SK-N-SH treated with all-trans-retinoic acid at 6 μM for 48 hours (cell line): ENCODE data around the gene IQCN.

Experiments
- ATAC-seq: fragments of 200-7000 bp; cut with Tn5 transposase; 3 replicates; pipeline ENCODE4 v1.9.1; 2020; ENCODE audit warnings: mild to moderate bottlenecking, moderate library complexity
- ARNTL ChIP-seq: fragments of 450-650 bp; formaldehyde crosslinking; IDR thresholded peaks from 2 replicates; pipeline ENCODE4 v1.5.0; 2020; ENCODE audit warnings: low read depth, mild to moderate bottlenecking, moderate library complexity, borderline replicate concordance
- BACH2 ChIP-seq: fragments of 250-450 bp; sonication (Bioruptor Pico); IDR thresholded peaks from 2 replicates; pipeline ENCODE4 v1.9.0; 2021; ENCODE audit warnings: mild to moderate bottlenecking, borderline replicate concordance
- CSDC2 ChIP-seq: fragments of 250-450 bp; sonication (Bioruptor Pico); IDR thresholded peaks from 2 replicates; pipeline ENCODE4 v1.5.0; 2020; ENCODE audit warnings: mild to moderate bottlenecking, moderate library complexity
- CSRNP3 ChIP-seq: fragments of 250-450 bp; sonication (Bioruptor Pico); IDR thresholded peaks from 2 replicates; pipeline ENCODE4 v1.5.1; 2021; ENCODE audit warnings: mild to moderate bottlenecking, moderate library complexity
- ESRRG ChIP-seq: fragments of 250-450 bp; sonication (Bioruptor Pico); IDR thresholded peaks from 2 replicates; pipeline ENCODE4 v1.6.1; 2021; ENCODE audit warnings: mild to moderate bottlenecking
- GLIS3 ChIP-seq: fragments of 250-450 bp; sonication (Bioruptor Pico); IDR thresholded peaks from 2 replicates; pipeline ENCODE4 v1.5.0; 2020; ENCODE audit warnings: mild to moderate bottlenecking, moderate library complexity
- ISL1 ChIP-seq: fragments of 250-450 bp; sonication (Bioruptor Pico); IDR thresholded peaks from 2 replicates; pipeline ENCODE4 v2.1.2; 2022; ENCODE audit warnings: mild to moderate bottlenecking, moderate library complexity
- OSR1 ChIP-seq: fragments of 250-450 bp; sonication (Bioruptor Pico); IDR thresholded peaks from 2 replicates; pipeline ENCODE4 v1.8.0; 2022; ENCODE audit warnings: moderate library complexity, mild to moderate bottlenecking, inconsistent platforms
- PPARA ChIP-seq: fragments of 250-450 bp; sonication (Bioruptor Pico); IDR thresholded peaks from 2 replicates; pipeline ENCODE4 v1.5.0; 2020; ENCODE audit warnings: mild to moderate bottlenecking, borderline replicate concordance
- RARB ChIP-seq: fragments of 250-450 bp; sonication (Bioruptor Pico); IDR thresholded peaks from 2 replicates; pipeline ENCODE4 v1.8.0; 2021; ENCODE audit warnings: mild to moderate bottlenecking, moderate library complexity
- SNAI2 ChIP-seq: fragments of 250-450 bp; sonication (Bioruptor Pico); IDR thresholded peaks from 2 replicates; pipeline ENCODE4 v1.5.0; 2020; ENCODE audit warnings: mild to moderate bottlenecking, moderate library complexity
- TCF4 ChIP-seq: fragments of 250-450 bp; sonication (Bioruptor Pico); IDR thresholded peaks from 2 replicates; pipeline ENCODE4 v1.8.0; 2021; ENCODE audit warnings: mild to moderate bottlenecking, moderate library complexity, borderline replicate concordance
- TOX ChIP-seq: fragments of 250-450 bp; sonication (Bioruptor Pico); IDR thresholded peaks from 2 replicates; pipeline ENCODE4 v1.8.0; 2021; ENCODE audit warnings: mild to moderate bottlenecking, moderate library complexity, borderline replicate concordance
- ZC3H10 ChIP-seq: fragments of 250-450 bp; sonication (Bioruptor Pico); IDR thresholded peaks from 2 replicates; pipeline ENCODE4 v1.5.1; 2021; ENCODE audit warnings: mild to moderate bottlenecking, moderate library complexity
- ZFP30 ChIP-seq: fragments of 450-650 bp; formaldehyde crosslinking; IDR thresholded peaks from 2 replicates; pipeline ENCODE4 v1.5.0; 2022; ENCODE audit warnings: mild to moderate bottlenecking, moderate library complexity
- ZNF70 ChIP-seq: fragments of 450-650 bp; formaldehyde crosslinking; IDR thresholded peaks from 2 replicates; pipeline ENCODE4 v1.5.0; 2020; ENCODE audit warnings: mild to moderate bottlenecking, moderate library complexity
- TF ChIP-seq, protein P1 (sequence below): fragments of 250-450 bp; sonication (Bioruptor Pico); IDR thresholded peaks from 2 replicates; pipeline ENCODE4 v1.8.0; 2020; ENCODE audit warnings: mild to moderate bottlenecking, moderate library complexity, borderline replicate concordance
- TF ChIP-seq, protein P2 (sequence below): fragments of 250-450 bp; sonication (Bioruptor Pico); IDR thresholded peaks from 2 replicates; pipeline ENCODE4 v1.5.0; 2020; ENCODE audit warnings: mild to moderate bottlenecking, moderate library complexity
- TF ChIP-seq, protein P3 (sequence below): fragments of 250-450 bp; sonication (Bioruptor Pico); IDR thresholded peaks from 2 replicates; pipeline ENCODE4 v1.8.0; 2021; ENCODE audit warnings: low read depth, mild to moderate bottlenecking, moderate library complexity, borderline replicate concordance

IQCN gene

GRCh38 chr19:18287836-18288772 is 13.9 kb upstream of the IQCN start (continued):
- TF ChIP-seq, protein P1, sequence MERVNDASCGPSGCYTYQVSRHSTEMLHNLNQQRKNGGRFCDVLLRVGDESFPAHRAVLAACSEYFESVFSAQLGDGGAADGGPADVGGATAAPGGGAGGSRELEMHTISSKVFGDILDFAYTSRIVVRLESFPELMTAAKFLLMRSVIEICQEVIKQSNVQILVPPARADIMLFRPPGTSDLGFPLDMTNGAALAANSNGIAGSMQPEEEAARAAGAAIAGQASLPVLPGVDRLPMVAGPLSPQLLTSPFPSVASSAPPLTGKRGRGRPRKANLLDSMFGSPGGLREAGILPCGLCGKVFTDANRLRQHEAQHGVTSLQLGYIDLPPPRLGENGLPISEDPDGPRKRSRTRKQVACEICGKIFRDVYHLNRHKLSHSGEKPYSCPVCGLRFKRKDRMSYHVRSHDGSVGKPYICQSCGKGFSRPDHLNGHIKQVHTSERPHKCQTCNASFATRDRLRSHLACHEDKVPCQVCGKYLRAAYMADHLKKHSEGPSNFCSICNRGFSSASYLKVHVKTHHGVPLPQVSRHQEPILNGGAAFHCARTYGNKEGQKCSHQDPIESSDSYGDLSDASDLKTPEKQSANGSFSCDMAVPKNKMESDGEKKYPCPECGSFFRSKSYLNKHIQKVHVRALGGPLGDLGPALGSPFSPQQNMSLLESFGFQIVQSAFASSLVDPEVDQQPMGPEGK (CRISPR knock-in tag): no peak
- no peak for TF ChIP-seq ZFP30 (CRISPR knock-in tag)

DNA sequence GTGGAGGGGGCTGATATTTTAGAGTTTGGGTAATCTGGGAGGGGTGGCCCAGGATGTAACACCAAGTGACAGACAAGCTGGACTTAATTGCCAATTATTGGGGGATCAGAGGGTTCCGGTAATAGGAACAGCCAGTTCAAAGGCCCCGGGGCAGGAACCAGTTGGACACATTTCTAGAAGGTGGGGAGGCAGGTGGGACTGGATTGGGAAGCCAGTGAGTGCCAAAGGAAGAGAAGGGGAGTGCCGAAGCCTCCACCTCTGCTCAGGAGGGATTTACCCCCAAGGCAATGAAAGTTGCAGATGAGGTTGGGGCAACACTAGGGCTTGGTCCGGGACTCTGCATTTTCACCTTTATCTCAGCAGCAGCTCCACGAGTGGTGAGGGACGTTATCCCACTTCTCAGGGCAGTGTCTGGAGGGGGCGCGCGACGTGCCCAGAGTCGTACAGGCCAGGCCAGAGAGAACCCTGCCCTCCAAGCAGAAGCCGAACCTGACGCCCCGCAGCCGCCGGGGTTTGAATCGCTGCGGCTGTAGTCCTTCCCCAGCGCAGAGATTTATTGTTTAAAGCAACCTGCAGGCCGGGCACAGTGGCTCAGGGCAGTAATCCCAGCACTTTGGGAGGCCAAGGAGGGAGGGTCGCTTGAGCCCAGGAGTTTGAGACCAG is 12.9 kb upstream of the IQCN start:
- no peak for ATAC-seq
- TF ChIP-seq TOX (CRISPR knock-in tag) (no peak), GLIS3 (no peak), TCF4 (no peak), CSDC2 (CRISPR knock-in tag) (no peak), RARB (CRISPR knock-in tag) (no peak), OSR1 (CRISPR knock-in tag) (no peak), SNAI2 (CRISPR knock-in tag) (no peak), ISL1 (CRISPR knock-in tag) (no peak), CSRNP3 (CRISPR knock-in tag) (no peak), ZFP30 (CRISPR knock-in tag) (no peak), BACH2 (CRISPR knock-in tag) (no peak), ESRRG (CRISPR knock-in tag) (no peak), ZC3H10 (CRISPR knock-in tag) (no peak), ZNF70 (CRISPR knock-in tag) (no peak), ARNTL (no peak), PPARA (CRISPR knock-in tag) (no peak)
- TF ChIP-seq, protein P1 (CRISPR knock-in tag): no peak
- TF ChIP-seq, protein P2, sequence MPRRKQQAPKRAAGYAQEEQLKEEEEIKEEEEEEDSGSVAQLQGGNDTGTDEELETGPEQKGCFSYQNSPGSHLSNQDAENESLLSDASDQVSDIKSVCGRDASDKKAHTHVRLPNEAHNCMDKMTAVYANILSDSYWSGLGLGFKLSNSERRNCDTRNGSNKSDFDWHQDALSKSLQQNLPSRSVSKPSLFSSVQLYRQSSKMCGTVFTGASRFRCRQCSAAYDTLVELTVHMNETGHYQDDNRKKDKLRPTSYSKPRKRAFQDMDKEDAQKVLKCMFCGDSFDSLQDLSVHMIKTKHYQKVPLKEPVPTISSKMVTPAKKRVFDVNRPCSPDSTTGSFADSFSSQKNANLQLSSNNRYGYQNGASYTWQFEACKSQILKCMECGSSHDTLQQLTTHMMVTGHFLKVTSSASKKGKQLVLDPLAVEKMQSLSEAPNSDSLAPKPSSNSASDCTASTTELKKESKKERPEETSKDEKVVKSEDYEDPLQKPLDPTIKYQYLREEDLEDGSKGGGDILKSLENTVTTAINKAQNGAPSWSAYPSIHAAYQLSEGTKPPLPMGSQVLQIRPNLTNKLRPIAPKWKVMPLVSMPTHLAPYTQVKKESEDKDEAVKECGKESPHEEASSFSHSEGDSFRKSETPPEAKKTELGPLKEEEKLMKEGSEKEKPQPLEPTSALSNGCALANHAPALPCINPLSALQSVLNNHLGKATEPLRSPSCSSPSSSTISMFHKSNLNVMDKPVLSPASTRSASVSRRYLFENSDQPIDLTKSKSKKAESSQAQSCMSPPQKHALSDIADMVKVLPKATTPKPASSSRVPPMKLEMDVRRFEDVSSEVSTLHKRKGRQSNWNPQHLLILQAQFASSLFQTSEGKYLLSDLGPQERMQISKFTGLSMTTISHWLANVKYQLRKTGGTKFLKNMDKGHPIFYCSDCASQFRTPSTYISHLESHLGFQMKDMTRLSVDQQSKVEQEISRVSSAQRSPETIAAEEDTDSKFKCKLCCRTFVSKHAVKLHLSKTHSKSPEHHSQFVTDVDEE: no peak
- TF ChIP-seq, protein P3, sequence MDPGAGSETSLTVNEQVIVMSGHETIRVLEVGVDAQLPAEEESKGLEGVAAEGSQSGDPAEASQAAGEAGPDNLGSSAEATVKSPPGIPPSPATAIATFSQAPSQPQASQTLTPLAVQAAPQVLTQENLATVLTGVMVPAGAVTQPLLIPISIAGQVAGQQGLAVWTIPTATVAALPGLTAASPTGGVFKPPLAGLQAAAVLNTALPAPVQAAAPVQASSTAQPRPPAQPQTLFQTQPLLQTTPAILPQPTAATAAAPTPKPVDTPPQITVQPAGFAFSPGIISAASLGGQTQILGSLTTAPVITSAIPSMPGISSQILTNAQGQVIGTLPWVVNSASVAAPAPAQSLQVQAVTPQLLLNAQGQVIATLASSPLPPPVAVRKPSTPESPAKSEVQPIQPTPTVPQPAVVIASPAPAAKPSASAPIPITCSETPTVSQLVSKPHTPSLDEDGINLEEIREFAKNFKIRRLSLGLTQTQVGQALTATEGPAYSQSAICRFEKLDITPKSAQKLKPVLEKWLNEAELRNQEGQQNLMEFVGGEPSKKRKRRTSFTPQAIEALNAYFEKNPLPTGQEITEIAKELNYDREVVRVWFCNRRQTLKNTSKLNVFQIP (CRISPR knock-in tag): no peak
